ENCODE measurements around the gene FREY1. TPM values are rescaled to one million over a fixed set of nuclear protein-coding genes. Genes with fewer than 3 reads are reported as not detected.

The FREY1 gene
- total RNA-seq, 2 experiments from 2014 or later = 0.60 to 0.80 TPM

DNA sequence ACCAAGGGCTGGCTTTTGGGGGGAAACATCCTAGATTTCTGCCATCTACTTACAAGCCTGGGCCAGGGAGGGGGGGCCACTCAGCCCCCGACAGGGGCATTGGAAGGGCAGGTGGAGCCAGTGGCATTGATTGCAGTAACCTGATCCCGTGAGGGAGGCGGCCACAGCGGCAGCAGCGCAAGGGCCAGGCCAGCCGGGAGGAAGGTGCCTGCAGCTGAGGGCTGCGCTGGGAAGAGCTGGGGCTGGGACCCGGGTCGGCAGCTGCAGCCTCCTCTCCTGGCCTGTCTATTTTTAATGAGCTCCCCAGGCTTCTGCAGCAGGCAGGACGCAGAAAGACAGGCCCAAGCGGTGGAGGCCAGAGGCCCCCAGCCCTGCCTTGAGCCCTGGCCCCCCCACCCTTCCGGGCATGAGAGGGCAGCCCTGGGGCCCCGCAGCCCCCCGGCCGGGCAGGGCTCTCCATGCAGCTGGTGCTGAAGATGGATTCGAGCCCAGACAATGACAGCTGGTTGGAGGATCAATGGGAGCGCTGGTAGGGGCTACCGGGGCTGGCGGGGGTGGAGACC lies 10.6 kb downstream of the FREY1 start:
- no peak for DNase-seq
- H3K27me3 Mint-ChIP-seq = peaks cover 52% of the 10 kb centered on the region
- no peaks in the 10 kb centered on the region for H3K9me3 Mint-ChIP-seq
- H3K27ac Mint-ChIP-seq = no peak overlapping the region
- peaks cover 4% of the 10 kb centered on the region for H3K4me1 Mint-ChIP-seq
- H3K4me3 Mint-ChIP-seq = no peak overlapping the region
- H3K36me3 Mint-ChIP-seq = no peaks in the 10 kb centered on the region

GRCh38 chr11:45895553-45896259 lies 11.4 kb downstream of the FREY1 start:
- no peaks in the 10 kb centered on the region for H3K36me3 Mint-ChIP-seq
- no peak overlapping the region for H3K4me3 Mint-ChIP-seq
- no peaks in the 10 kb centered on the region for H3K9me3 Mint-ChIP-seq

DNA sequence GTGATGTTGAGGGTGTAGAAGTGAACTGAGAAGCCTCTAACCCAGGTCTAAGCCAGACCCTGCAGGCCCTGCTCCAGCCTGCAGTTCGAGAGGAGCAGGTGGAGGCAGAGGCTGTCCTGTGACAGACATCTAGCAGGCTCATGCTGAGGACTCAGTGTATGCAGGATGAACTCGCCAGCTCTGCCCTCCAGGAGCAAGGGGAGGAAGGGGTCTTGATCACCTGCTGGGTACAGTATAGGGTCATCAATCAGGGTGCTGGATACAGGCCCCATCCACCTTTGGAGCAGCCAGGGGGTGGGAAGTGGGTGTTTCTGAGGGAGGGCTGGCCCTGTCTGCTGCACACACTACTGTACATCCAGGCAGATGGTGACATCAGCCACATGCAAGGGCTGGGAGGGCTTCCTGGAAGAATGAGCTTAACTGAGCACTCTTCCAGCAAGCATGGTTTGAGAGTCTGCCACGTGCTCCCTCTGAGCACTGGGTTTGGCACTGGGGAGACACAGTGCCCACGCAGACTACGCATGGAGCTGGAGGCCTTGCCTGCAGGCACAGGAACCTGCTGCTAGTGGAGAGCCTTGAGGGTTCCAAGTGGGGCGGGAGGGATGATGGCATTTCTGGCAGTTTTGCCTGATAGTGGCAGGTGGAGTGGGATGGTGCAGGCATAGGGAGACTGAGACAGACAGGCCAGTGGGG lies 12.4 kb downstream of the FREY1 start:
- H3K36me3 Mint-ChIP-seq = no peaks in the 10 kb centered on the region
- H3K27ac Mint-ChIP-seq = no peak overlapping the region
- DNase-seq = no peak
- no peaks in the 10 kb centered on the region for H3K9me3 Mint-ChIP-seq
- H3K27me3 Mint-ChIP-seq = peaks cover 44% of the 10 kb centered on the region
- no peak overlapping the region for H3K4me3 Mint-ChIP-seq
- no peaks in the 10 kb centered on the region for H3K4me1 Mint-ChIP-seq

More at GRCh38 chr11:45895553-45896259, 11.4 kb downstream of the FREY1 start:
- Mint-ChIP-seq H3K4me1 (peaks cover 2% of the 10 kb centered on the region), H3K27me3 (peaks cover 45% of the 10 kb centered on the region), H3K27ac (no peak overlapping the region)
- no peak for DNase-seq

DNA sequence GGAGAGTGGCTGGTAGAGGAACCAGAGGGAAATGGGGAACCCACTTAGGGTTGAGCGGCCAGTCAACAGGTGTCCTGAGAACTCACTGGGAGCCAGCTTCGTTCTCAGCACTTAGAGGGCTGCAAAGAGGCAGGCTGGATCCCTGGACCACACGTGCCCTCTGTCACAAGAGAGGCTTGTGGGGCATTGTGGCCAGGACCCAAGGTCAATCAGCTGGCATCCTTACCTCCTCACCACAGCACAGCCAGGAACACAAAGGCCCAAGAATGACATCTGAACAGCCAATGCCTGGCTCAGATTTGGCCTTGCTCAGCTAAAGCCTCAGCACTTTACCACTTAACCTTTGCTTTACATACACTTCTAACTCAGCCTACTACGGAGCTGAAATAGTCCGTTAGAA lies 14.2 kb downstream of the FREY1 start:
- H3K36me3 Mint-ChIP-seq = no peaks in the 10 kb centered on the region
- H3K4me3 Mint-ChIP-seq = no peak overlapping the region
- peaks cover 34% of the 10 kb centered on the region for H3K27me3 Mint-ChIP-seq
- DNase-seq = no peak
- no peaks in the 10 kb centered on the region for H3K9me3 Mint-ChIP-seq
- no peak overlapping the region for H3K27ac Mint-ChIP-seq
- no peaks in the 10 kb centered on the region for H3K4me1 Mint-ChIP-seq

DNA sequence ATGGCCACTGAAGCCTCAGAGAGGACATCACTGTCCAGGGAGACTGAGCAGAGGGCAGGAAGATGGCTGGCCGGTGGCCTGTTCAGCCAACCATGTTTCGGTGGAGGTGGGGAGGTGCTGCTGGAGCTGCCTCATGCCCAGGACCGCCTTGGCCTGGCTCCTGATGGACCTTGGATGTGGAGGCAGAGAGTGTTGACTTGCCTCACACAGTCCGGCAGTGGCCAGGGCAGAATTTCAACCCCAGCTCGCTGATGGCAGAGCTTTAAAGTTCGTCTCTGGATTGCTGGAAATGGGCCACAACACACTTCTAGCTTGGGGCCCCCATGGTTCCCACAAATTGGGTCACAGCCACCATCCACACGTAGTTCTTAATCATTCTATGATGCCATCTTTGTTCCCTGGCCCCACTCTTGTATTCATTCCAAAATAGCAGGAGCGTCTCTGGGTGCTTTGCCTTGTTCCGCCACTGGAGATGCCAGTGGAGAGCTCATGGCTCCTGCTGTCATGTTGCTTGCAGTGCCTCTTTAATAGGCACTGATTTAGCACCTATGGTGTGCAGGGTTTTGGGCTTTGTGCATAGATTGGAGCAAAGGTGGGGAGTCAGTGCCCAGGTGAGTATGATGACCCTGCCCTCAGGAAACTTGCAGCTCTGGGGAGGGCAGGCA lies 16.1 kb downstream of the FREY1 start:
- H3K4me3 Mint-ChIP-seq = no peak overlapping the region
- no peaks in the 10 kb centered on the region for H3K4me1 Mint-ChIP-seq
- H3K9me3 Mint-ChIP-seq = no peaks in the 10 kb centered on the region
- no peaks in the 10 kb centered on the region for H3K36me3 Mint-ChIP-seq
- no peak for DNase-seq
- no peak overlapping the region for H3K27ac Mint-ChIP-seq
- H3K27me3 Mint-ChIP-seq = peaks cover 28% of the 10 kb centered on the region

DNA sequence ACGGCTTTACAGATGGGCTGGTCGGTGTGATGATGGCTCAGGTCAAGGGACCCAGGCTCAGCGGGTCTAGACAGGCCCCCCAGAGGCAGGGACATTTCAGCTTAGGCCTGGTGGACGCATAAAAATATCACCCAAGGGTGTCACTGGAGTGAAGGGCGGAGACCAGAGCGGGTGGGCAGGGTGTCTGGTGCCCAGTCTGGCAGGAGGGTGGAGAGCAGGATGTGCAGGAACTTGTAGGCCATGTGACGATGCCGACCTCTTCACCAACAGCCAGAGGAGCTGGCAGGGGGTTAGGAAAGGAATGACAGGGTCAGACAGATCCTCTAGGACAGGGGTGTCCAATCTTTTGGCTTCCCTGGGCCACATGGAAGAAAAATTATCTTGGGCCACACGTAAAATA lies 17.1 kb downstream of the FREY1 start:
- DNase-seq = no peak
- Mint-ChIP-seq H3K4me3 (no peak overlapping the region), H3K36me3 (no peaks in the 10 kb centered on the region), H3K27ac (no peak overlapping the region), H3K27me3 (peaks cover 21% of the 10 kb centered on the region), H3K9me3 (no peaks in the 10 kb centered on the region), H3K4me1 (peaks cover 3% of the 10 kb centered on the region)

GRCh38 chr11:45889555-45889954 lies 17.5 kb downstream of the FREY1 start:
- H3K36me3 Mint-ChIP-seq = no peaks in the 10 kb centered on the region
- no peak for DNase-seq
- H3K4me1 Mint-ChIP-seq = peaks cover 7% of the 10 kb centered on the region
- peaks cover 16% of the 10 kb centered on the region for H3K27me3 Mint-ChIP-seq
- H3K4me3 Mint-ChIP-seq = no peak overlapping the region
- no peak overlapping the region for H3K27ac Mint-ChIP-seq
- no peaks in the 10 kb centered on the region for H3K9me3 Mint-ChIP-seq

DNA sequence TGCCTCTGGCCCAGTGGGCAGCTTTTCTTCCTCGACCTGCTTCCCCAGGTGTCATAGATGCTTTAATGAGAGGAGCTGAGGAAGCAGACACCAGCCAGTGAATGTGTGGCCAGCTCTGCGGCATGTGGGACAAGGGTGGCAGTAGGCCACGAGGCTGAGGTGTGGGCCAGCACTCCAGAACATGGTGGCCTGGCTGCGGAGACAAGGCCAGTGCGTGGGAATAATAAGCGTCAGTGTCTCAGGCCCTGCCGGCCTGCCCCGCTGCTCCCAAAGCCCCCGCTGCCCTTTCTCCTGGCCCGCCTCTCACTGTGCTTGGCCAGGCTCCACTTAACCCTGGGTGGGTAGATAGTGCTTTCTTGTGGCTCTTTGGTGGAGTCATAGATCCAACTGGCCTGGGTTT lies 19.5 kb downstream of the FREY1 start:
- Mint-ChIP-seq H3K27ac (no peak overlapping the region), H3K36me3 (no peaks in the 10 kb centered on the region), H3K27me3 (peaks cover 3% of the 10 kb centered on the region), H3K9me3 (no peaks in the 10 kb centered on the region), H3K4me3 (no peak overlapping the region), H3K4me1 (peaks cover 7% of the 10 kb centered on the region)
- no peak for DNase-seq

GRCh38 chr11:45886816-45887520 lies 20.1 kb downstream of the FREY1 start:
- H3K9me3 Mint-ChIP-seq = no peaks in the 10 kb centered on the region
- H3K36me3 Mint-ChIP-seq = peaks cover 6% of the 10 kb centered on the region
- no peak for DNase-seq

DNA sequence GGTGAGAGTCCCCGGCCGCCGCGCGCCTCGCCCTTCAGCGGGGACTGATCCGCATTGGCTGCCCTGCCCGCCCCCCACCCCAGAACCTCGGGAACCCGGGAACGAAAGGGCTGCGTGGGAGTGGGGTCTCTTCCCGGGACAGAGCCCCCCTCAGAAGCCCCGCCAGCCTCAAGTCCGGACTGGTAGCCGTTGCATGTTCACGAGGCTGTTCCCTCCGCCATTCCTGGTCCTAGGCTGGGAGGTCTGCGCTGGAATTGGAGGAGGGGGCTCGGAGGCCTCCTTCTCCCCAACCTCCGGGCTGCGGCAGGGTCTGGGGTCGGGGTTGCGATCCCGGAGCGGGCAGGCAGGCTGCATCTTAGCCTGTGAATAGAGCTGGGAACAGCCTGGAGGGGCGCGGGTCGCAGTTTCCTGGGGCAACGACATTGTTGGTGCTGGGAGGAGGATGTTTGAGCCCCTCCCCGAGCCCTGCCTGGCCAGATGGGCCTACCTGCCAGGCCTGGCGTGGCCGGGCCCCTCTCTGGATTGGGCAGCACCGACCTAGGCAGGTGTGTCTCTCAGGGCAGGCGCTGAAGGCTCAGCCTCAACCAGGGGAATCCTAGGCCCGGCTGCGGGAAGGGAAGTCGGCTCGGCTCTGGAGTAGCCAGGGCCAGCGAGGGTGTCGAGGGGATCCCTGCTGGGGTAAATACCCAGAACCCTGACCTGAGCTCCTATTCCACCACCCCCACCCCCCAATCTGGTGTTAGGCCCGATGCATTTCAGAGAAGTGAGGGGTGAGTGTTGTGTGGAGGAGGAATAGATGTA lies 20.9 kb downstream of the FREY1 start:
- peaks cover 3% of the 10 kb centered on the region for H3K27me3 Mint-ChIP-seq
- H3K27ac Mint-ChIP-seq = no peak overlapping the region
- H3K4me3 Mint-ChIP-seq = no peak overlapping the region
- no peak for DNase-seq
- no peaks in the 10 kb centered on the region for H3K9me3 Mint-ChIP-seq
- peaks cover 6% of the 10 kb centered on the region for H3K36me3 Mint-ChIP-seq
- H3K4me1 Mint-ChIP-seq = peaks cover 7% of the 10 kb centered on the region

More at GRCh38 chr11:45886816-45887520, 20.1 kb downstream of the FREY1 start:
- Mint-ChIP-seq H3K27ac (no peak overlapping the region), H3K4me3 (no peak overlapping the region), H3K27me3 (peaks cover 3% of the 10 kb centered on the region), H3K4me1 (peaks cover 7% of the 10 kb centered on the region)

DNA sequence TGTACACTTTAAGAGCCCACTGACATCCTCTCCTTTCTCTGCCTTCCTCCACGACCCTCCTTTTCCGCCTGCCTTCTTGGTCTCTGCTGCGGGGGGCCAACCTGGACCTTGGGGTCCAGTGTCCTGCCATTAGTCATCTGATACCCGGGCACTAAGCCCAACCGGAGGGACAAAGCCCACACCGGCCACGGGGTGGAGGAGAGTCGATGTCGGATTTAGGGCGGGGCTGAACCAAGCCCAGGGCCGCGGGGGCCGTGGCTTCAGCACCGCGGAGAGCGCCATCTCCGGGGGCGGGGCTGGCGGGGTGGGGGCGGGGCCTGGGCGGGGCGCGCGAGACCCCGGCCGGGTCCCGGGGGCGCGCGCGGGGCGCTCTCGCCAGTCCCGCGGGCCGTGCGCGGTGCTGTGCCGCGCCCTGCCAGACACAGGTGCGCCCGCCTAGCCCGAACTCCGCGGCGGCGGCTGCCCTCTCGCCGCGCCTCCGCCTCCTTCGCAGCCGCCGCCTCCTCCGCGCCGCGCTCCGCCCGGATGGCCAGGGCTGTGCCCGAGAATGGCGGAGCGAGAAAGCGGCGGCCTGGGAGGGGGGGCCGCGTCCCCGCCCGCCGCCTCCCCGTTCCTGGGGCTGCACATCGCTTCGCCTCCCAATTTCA lies 21.7 kb downstream of the FREY1 start, which contains the start of gene MAPK8IP1:
TSS of gene MAPK8IP1 (plus strand) at position 378 of the 647 bp plus-strand sequence. CDS start at position 548, 170 bp downstream.
- Mint-ChIP-seq H3K9me3 (no peaks in the 10 kb centered on the region), H3K4me1 (peaks cover 7% of the 10 kb centered on the region), H3K27me3 (peaks cover 2% of the 10 kb centered on the region), H3K27ac (no peak within 1 kb of the TSS), H3K36me3 (peaks cover 6% of the 10 kb centered on the region), H3K4me3 (peak within 1 kb of the TSS; percentile 74)
- DNase-seq = peak; percentile 61

DNA sequence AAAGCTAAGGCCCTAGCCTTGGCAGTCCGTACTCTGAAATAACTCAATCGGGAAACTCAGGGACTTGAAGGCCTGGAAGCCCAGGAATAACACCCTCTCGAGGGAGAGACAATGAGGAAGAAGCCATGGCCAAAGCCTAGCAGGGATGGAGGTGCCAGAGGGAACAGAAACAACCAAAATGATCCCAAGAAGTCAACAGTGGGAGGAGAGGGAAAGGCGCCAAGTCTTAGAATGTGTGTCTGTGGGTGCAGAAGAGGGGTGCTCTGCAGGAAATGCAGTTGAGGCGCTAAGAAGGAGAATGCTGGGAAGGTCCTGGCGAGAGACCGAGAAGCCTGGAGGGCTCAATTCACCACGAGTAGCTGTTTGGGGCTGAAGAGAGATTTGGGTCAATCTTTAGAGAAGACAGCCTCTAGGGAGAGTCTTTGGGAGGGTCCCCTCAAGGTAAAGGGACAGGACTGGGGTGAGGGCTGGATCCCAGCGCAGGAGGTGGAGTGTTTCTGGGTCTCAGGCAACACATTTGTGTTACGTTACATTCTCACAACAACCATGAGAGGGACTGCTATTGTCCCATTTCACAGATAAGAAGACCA lies 22.4 kb downstream of the FREY1 start:
- H3K4me3 Mint-ChIP-seq = peak overlapping the region; percentile 74
- peaks cover 7% of the 10 kb centered on the region for H3K4me1 Mint-ChIP-seq
- no peaks in the 10 kb centered on the region for H3K9me3 Mint-ChIP-seq
- H3K27me3 Mint-ChIP-seq = no peaks in the 10 kb centered on the region
- no peak for DNase-seq
- H3K27ac Mint-ChIP-seq = no peak overlapping the region
- peaks cover 6% of the 10 kb centered on the region for H3K36me3 Mint-ChIP-seq

DNA sequence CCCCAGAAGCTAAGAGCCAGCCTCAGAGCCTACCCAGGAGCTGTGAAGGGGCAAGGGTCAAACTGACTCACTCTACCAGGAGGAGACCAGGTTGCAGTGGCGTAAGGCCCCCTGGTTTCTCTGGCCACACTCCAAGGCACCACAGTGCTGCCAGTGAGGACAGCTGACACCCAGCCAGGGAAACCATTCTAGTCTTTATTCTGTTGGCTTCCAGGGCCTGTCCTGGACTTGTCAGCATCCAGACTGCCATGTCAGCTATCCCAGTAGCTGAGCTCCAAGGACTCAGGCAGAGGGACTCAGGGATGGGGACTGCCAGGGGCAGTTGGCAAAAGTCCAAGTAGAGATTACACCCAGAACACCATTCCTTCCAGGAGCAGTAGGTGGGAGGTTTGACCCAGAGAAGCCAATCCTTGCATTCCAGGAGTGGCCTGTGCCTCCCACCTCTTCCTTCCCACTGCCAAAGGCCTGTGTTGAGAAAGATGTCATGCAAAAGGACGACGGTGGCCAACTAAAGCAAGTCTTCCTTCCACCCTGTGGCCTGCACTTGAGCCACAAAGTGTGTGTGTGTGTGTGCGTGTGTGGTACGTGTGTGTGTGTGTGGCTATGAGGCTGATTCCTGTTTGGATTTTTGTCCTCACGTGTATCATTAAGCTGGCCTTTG lies 25.2 kb downstream of the FREY1 start:
- Mint-ChIP-seq H3K27me3 (no peaks in the 10 kb centered on the region), H3K4me3 (no peak overlapping the region), H3K4me1 (peaks cover 7% of the 10 kb centered on the region), H3K27ac (no peak overlapping the region), H3K9me3 (no peaks in the 10 kb centered on the region), H3K36me3 (peaks cover 9% of the 10 kb centered on the region)
- DNase-seq = no peak

All from activated naive CD8-positive, alpha-beta T cell treated with anti-CD3 and anti-CD28 coated beads for 36 hours (primary cell).